ENCODE results near the gene SNAP29.

SNAP29 gene

DNA sequence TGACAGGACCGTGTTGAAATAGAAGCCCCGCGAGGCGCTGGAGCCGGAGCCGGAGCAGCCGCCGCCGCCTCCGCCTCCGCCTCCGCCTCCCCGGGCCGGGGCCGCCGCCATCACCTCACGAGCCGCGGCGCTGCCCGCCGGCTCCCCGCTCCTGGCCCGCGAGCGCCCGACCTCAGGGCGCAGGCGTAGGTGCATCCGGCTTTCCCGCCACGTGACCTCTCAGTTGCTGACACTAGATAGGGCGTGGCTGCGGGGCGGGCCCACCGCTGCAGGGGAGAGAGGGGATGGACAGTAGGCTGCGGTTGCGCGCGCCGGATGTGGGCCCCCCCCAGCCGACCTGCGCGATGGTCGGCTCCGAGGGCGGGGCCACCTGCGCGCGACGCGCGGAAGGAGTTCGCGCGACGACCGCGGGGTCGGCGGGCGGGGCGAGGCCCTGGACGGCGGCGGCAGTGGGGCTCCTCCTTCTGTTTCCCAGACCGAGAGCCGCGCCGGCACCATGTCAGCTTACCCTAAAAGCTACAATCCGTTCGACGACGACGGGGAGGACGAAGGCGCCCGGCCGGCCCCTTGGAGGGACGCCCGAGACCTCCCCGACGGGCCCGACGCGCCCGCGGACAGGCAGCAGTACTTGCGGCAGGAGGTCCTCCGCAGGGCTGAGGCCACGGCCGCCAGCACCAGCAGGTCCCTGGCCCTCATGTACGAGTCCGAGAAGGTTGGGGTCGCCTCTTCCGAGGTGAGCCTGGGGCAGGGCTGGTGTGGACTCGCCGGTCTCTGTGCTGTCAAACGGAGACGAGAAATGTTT, at the start of gene SNAP29, which contains the start of gene PI4KA:
SNAP29 (plus strand) TSS at position 393 of the 802 bp plus-strand sequence; CDS start at position 497, 104 bp downstream.
PI4KA (minus strand) TSS at position 197 of the 802 bp plus-strand sequence; CDS start at position 111, 86 bp downstream.
- H3K9ac ChIP-seq (ENCODE audit: low read length), result peak within 1 kb of the TSS; percentile 89
- TF ChIP-seq EZH2 (optimal IDR thresholded peaks at IDR 0.05; ENCODE audit: low read depth, low read length) (no peak), EZH2phosphoT487 (IDR thresholded peaks at IDR 0.05; ENCODE audit: low read length) (no peak)
- TF ChIP-seq, protein P1, sequence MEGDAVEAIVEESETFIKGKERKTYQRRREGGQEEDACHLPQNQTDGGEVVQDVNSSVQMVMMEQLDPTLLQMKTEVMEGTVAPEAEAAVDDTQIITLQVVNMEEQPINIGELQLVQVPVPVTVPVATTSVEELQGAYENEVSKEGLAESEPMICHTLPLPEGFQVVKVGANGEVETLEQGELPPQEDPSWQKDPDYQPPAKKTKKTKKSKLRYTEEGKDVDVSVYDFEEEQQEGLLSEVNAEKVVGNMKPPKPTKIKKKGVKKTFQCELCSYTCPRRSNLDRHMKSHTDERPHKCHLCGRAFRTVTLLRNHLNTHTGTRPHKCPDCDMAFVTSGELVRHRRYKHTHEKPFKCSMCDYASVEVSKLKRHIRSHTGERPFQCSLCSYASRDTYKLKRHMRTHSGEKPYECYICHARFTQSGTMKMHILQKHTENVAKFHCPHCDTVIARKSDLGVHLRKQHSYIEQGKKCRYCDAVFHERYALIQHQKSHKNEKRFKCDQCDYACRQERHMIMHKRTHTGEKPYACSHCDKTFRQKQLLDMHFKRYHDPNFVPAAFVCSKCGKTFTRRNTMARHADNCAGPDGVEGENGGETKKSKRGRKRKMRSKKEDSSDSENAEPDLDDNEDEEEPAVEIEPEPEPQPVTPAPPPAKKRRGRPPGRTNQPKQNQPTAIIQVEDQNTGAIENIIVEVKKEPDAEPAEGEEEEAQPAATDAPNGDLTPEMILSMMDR (IDR thresholded peaks at IDR 0.05; ENCODE audit: low read length), result no peak
- H3K4me2 ChIP-seq (ENCODE audit: low read depth, low read length), result peak within 1 kb of the TSS; percentile 96
- peak; percentile 99 for DNase-seq
- no peaks in the 10 kb centered on the region for H3K36me3 ChIP-seq (replicated peaks; ENCODE audit: insufficient read depth, low read length)
- no peaks in the 10 kb centered on the region; the same call in 1 of the 2 replicates for H3F3A ChIP-seq (ENCODE audit: insufficient read depth, low read length)
- peak within 1 kb of the TSS; percentile 100 for H3K4me3 ChIP-seq (ENCODE audit: low read length)
- H3K4me1 ChIP-seq (ENCODE audit: low read length), result peaks cover 16% of the 10 kb centered on the region
- H3K79me2 ChIP-seq (ENCODE audit: low read length), result peaks cover 75% of the 10 kb centered on the region
- H3K27ac ChIP-seq (ENCODE audit: low read length), result peak within 1 kb of the TSS; percentile 70; the same call in 1 of the 2 replicates
- no peaks in the 10 kb centered on the region for H3K9me2 ChIP-seq (replicated peaks; ENCODE audit: insufficient read depth, low read length)
- H2AFZ ChIP-seq (ENCODE audit: low read length), result peak within 1 kb of the TSS; percentile 99
- H3K27me3 ChIP-seq (replicated peaks; ENCODE audit: insufficient read depth, low read length), result no peaks in the 10 kb centered on the region
- peaks cover 10% of the 10 kb centered on the region for H4K20me1 ChIP-seq (ENCODE audit: insufficient read depth, low read length)
- H3K9me3 ChIP-seq (replicated peaks; ENCODE audit: insufficient read depth, low read length), result no peaks in the 10 kb centered on the region

DNA sequence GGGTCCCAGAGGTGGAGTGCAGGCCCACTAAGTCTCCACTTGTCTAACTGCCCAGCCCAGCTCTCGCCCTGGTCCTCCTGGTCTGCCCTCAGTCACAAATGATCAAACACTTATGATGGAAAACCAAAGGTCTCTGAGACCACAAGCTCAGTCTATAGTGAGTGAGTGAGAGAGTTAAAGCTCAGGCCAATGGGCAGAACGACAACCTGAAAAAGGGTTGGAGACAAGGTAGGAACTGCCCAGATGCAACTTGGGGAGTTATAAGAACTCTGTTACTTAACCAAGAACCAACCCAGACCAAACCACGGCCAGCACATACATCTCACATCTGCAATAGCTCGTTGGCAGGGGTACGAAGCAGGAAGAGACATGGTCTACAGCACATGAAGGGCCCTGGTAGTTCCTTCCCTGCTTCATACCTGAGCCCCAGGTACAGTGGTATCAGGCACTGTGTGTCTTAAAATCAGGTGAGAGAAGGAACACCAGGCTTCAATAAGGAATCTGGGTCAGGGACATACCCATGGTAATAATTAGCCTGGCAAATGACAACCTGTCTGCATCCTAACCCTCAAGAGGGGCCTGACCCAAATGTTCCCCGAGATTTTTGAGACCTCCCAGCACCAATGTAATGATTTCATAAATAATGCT, 49.1 kb upstream of the SNAP29 start:
- H3K4me2 ChIP-seq (ENCODE audit: low read depth, low read length), result no peak overlapping the region
- no peak overlapping the region for H3K9ac ChIP-seq (ENCODE audit: low read length)
- no peak for DNase-seq
- no peaks in the 10 kb centered on the region for H3K36me3 ChIP-seq (replicated peaks; ENCODE audit: insufficient read depth, low read length)
- no peaks in the 10 kb centered on the region for H3K4me1 ChIP-seq (ENCODE audit: low read length)
- TF ChIP-seq EZH2 (optimal IDR thresholded peaks at IDR 0.05; ENCODE audit: low read depth, low read length) (no peak), EZH2phosphoT487 (IDR thresholded peaks at IDR 0.05; ENCODE audit: low read length) (no peak)
- TF ChIP-seq, protein P1 (IDR thresholded peaks at IDR 0.05; ENCODE audit: low read length), result no peak
- H3F3A ChIP-seq (ENCODE audit: insufficient read depth, low read length), result no peaks in the 10 kb centered on the region
- H2AFZ ChIP-seq (ENCODE audit: low read length), result no peak overlapping the region
- H3K27ac ChIP-seq (ENCODE audit: low read length), result no peak overlapping the region
- no peaks in the 10 kb centered on the region for H3K9me2 ChIP-seq (replicated peaks; ENCODE audit: insufficient read depth, low read length)
- H3K79me2 ChIP-seq (ENCODE audit: low read length), result no peaks in the 10 kb centered on the region
- H3K27me3 ChIP-seq (replicated peaks; ENCODE audit: insufficient read depth, low read length), result no peaks in the 10 kb centered on the region
- H4K20me1 ChIP-seq (ENCODE audit: insufficient read depth, low read length), result no peaks in the 10 kb centered on the region
- H3K9me3 ChIP-seq (replicated peaks; ENCODE audit: insufficient read depth, low read length), result no peaks in the 10 kb centered on the region
- H3K4me3 ChIP-seq (ENCODE audit: low read length), result no peak overlapping the region

DNA sequence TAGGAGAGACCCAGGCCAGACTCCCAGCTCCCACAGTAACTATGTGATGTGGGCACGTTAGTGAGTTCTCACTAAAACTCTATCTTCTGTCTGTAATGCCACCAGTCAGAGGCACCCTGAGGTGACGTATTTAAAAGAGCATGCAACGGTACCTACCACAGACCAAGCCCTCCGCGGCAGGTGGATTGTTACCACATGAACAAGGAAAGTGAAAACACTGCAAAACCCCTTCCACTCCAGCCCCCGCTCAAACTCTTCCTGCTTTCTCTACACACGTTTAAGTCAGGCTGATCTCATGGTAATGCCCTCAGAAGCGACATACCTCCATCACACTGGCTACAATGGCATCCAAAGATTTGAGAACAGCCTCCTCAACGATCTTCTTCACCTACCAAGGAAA, 48.2 kb upstream of the SNAP29 start:
- Histone ChIP-seq H3K79me2 (ENCODE audit: low read length) (no peaks in the 10 kb centered on the region), H3K4me3 (ENCODE audit: low read length) (no peak overlapping the region), H3K9ac (ENCODE audit: low read length) (no peak overlapping the region), H2AFZ (ENCODE audit: low read length) (no peak overlapping the region), H3K27ac (ENCODE audit: low read length) (no peak overlapping the region), H3K9me2 (replicated peaks; ENCODE audit: insufficient read depth, low read length) (no peaks in the 10 kb centered on the region), H3K27me3 (replicated peaks; ENCODE audit: insufficient read depth, low read length) (no peaks in the 10 kb centered on the region), H3K4me2 (ENCODE audit: low read depth, low read length) (no peak overlapping the region), H3K4me1 (ENCODE audit: low read length) (no peaks in the 10 kb centered on the region), H4K20me1 (ENCODE audit: insufficient read depth, low read length) (no peaks in the 10 kb centered on the region), H3K36me3 (replicated peaks; ENCODE audit: insufficient read depth, low read length) (no peaks in the 10 kb centered on the region), H3F3A (ENCODE audit: insufficient read depth, low read length) (no peaks in the 10 kb centered on the region), H3K9me3 (replicated peaks; ENCODE audit: insufficient read depth, low read length) (no peaks in the 10 kb centered on the region)
- DNase-seq, result no peak
- no peak for TF ChIP-seq EZH2 (optimal IDR thresholded peaks at IDR 0.05; ENCODE audit: low read depth, low read length)
- TF ChIP-seq, protein P1 (IDR thresholded peaks at IDR 0.05; ENCODE audit: low read length), result no peak
- no peak for TF ChIP-seq EZH2phosphoT487 (IDR thresholded peaks at IDR 0.05; ENCODE audit: low read length)

Data from MM.1S (cell line).